ENCODE data around the gene THSD7B. TPM values are rescaled to one million over a fixed set of nuclear protein-coding genes. Genes with fewer than 3 reads are reported as not detected.

THSD7B gene
- total and polyA plus RNA-seq, 10 of the 15 experiments (the other 5 are each of a cell fraction or from before 2014, with no cell fraction given), result 0.03 to 0.56 (median 0.28) TPM

- Histone ChIP-seq H3K27me3 (replicated peaks in 1 of 2; ENCODE audit: control insufficient read depth in 2 of 2, insufficient read depth in 2 of 2, low read length in 1 of 2) (0 out of 4 replicates have a peak, but pooled peaks cover 0 to 2% of the 10 kb centered on the region in 2 experiments), H4K20me1 (ENCODE audit: control insufficient read depth, insufficient read depth) (no peaks in the 10 kb centered on the region), H3K4me1 (ENCODE audit: control insufficient read depth, insufficient read depth, low read length) (no peaks in the 10 kb centered on the region), H3K9me3 (replicated peaks; ENCODE audit: control insufficient read depth, insufficient read depth, low read length) (no peaks in the 10 kb centered on the region), H3K9ac (ENCODE audit: control insufficient read depth, insufficient read depth, low read length) (no peak overlapping the region), H3K4me3 (no peak overlapping the region), H2AFZ (ENCODE audit: control insufficient read depth, low read depth, low read length) (no peak overlapping the region), H3K36me3 (ENCODE audit: control insufficient read depth in 2 of 2, insufficient read depth in 2 of 2, low read length in 1 of 2) (no peaks in the 10 kb centered on the region), H3K27ac (ENCODE audit: control insufficient read depth, insufficient read depth) (no peak overlapping the region), H3K4me2 (ENCODE audit: control insufficient read depth, insufficient read depth) (no peak overlapping the region), H3K79me2 (ENCODE audit: control insufficient read depth, insufficient read depth, low read length) (no peaks in the 10 kb centered on the region)
- ChIA-PET RAD21 (ENCODE audit: unreplicated experiment) (interaction anchor here (0.7 to 1.7 kb wide), 5 partner anchors 25 to 49 kb away, joined by 3 to 5 read pairs (median 3); no protein-coding TSS in a partner anchor), POLR2A (no interaction called here), SMC1A (ENCODE audit: uncharacterized antibody, unreplicated experiment) (interaction anchor here (1.0 to 1.2 kb wide), 3 partner anchors 23 to 42 kb away, joined by 3 to 5 read pairs (median 3); no protein-coding TSS in a partner anchor), CTCF (interaction anchor here (0.6 to 1.3 kb wide), 4 partner anchors 8 to 117 kb away, joined by 3 to 4 read pairs (median 4); no protein-coding TSS in a partner anchor)
- BruUV-seq (replicated peaks), result no TSS peak
- no peak for TF ChIP-seq GABPA (IDR thresholded peaks at IDR 0.05; ENCODE audit: low read depth)
- no peak for TF ChIP-seq IKZF1 (conservative IDR thresholded peaks at IDR 0.05)
- no peak for TF ChIP-seq RCOR1 (conservative IDR thresholded peaks at IDR 0.05; ENCODE audit: low read depth, low read length)
- TF ChIP-seq SMAD1 (IDR thresholded peaks at IDR 0.05; ENCODE audit: low read depth, partially characterized antibody), result no peak
- no peak for TF ChIP-seq WRNIP1 (IDR thresholded peaks at IDR 0.05; ENCODE audit: borderline replicate concordance, low read depth, low read length)
- no peak for TF ChIP-seq SPI1 (IDR thresholded peaks at IDR 0.05; ENCODE audit: borderline replicate concordance, insufficient read depth, low read depth, low read length)
- TF ChIP-seq HDGF (IDR thresholded peaks at IDR 0.05), result no peak
- no peak for TF ChIP-seq CEBPB (IDR thresholded peaks at IDR 0.05; ENCODE audit: borderline replicate concordance in 1 of 2, low read depth in 2 of 2, low read length in 2 of 2)
- TF ChIP-seq IRF4 (IDR thresholded peaks at IDR 0.05; ENCODE audit: low read depth, low read length), result no peak
- TF ChIP-seq STAT3 (IDR thresholded peaks at IDR 0.05; ENCODE audit: low read depth, low read length), result no peak
- TF ChIP-seq EED (IDR thresholded peaks at IDR 0.05; ENCODE audit: low read depth), result no peak
- TF ChIP-seq JUNB (IDR thresholded peaks at IDR 0.05), result no peak
- TF ChIP-seq HDAC2 (IDR thresholded peaks at IDR 0.05), result no peak
- TF ChIP-seq TARDBP (IDR thresholded peaks at IDR 0.05; ENCODE audit: borderline replicate concordance), result no peak
- TF ChIP-seq ASH2L (IDR thresholded peaks at IDR 0.05; ENCODE audit: borderline replicate concordance, low read depth), result no peak
- no peak for TF ChIP-seq CHD2 (IDR thresholded peaks at IDR 0.05; ENCODE audit: borderline replicate concordance, low read depth, low read length)
- no peak for TF ChIP-seq JUND (IDR thresholded peaks at IDR 0.05; ENCODE audit: low read depth, low read length)
- TF ChIP-seq LARP7 (IDR thresholded peaks at IDR 0.05), result no peak
- no peak for TF ChIP-seq ZNF207 (IDR thresholded peaks at IDR 0.05; ENCODE audit: borderline replicate concordance)
- TF ChIP-seq SREBF1 (IDR thresholded peaks at IDR 0.05; ENCODE audit: low read length), result no peak
- FAIRE-seq, result no peak
- in situ Hi-C loops (cut with MboI) (no loop called here), intact Hi-C loops (cut with micrococcal nuclease; ENCODE audit: unreplicated experiment) (no loop called here)
- ATAC-seq, result no peak
- DNase-seq (ENCODE audit: low read depth, low spot score), result no peak
Observed at GRCh38 chr2:137179542-137179941, 414.2 kb downstream of the THSD7B start.
